ENCODE results near the gene SCRT2. TPM values are rescaled to one million over a fixed set of nuclear protein-coding genes. Genes with fewer than 3 reads are reported as not detected.

Gene SCRT2
- total and polyA plus RNA-seq, 9 of the 15 experiments (the other 6 are each of a cell fraction or from before 2014, with no cell fraction given), result 0.04 to 0.75 (median 0.13) TPM; not detected in 2

- TF ChIP-seq ATF4 (CRISPR knock-in tag; IDR thresholded peaks at IDR 0.05) (no peak), FOXJ2 (tag; IDR thresholded peaks at IDR 0.05) (no peak), ZNF143 (CRISPR knock-in tag; IDR thresholded peaks at IDR 0.05) (0 out of 2 replicates have a peak, but pooled peaks have one; percentile 29), HNRNPLL (IDR thresholded peaks at IDR 0.05; ENCODE audit: low read depth, low read length, poor library complexity, severe bottlenecking) (no peak), KAT2B (IDR thresholded peaks at IDR 0.05; ENCODE audit: low read depth, low read length) (no peak), FOXA1 (IDR thresholded peaks at IDR 0.05; ENCODE audit: borderline replicate concordance) (no peak), ZNF184 (CRISPR knock-in tag; IDR thresholded peaks at IDR 0.05) (no peak), ELF2 (CRISPR knock-in tag; IDR thresholded peaks at IDR 0.05) (0 out of 2 replicates have a peak, but pooled peaks have one; percentile 25), KLF6 (CRISPR knock-in tag; IDR thresholded peaks at IDR 0.05; ENCODE audit: borderline replicate concordance) (no peak), HNRNPL (IDR thresholded peaks at IDR 0.05; ENCODE audit: low read depth, low read length) (no peak), HCFC1 (IDR thresholded peaks at IDR 0.05; ENCODE audit: low read depth, low read length) (no peak), ELF1 (tag; IDR thresholded peaks at IDR 0.05) (peak; percentile 79), ZNF175 (CRISPR knock-in tag; IDR thresholded peaks at IDR 0.05; ENCODE audit: low read depth) (no peak), CBX3 (IDR thresholded peaks at IDR 0.05; ENCODE audit: borderline replicate concordance in 1 of 2, low read length in 2 of 2) (no peak), ZNF699 (CRISPR knock-in tag; IDR thresholded peaks at IDR 0.05; ENCODE audit: insufficient replicate concordance) (no peak)
- TF ChIP-seq, protein P1, sequence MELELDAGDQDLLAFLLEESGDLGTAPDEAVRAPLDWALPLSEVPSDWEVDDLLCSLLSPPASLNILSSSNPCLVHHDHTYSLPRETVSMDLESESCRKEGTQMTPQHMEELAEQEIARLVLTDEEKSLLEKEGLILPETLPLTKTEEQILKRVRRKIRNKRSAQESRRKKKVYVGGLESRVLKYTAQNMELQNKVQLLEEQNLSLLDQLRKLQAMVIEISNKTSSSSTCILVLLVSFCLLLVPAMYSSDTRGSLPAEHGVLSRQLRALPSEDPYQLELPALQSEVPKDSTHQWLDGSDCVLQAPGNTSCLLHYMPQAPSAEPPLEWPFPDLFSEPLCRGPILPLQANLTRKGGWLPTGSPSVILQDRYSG (tag; conservative IDR thresholded peaks at IDR 0.05; ENCODE audit: low read depth), result no peak
- TF ChIP-seq, protein P2, sequence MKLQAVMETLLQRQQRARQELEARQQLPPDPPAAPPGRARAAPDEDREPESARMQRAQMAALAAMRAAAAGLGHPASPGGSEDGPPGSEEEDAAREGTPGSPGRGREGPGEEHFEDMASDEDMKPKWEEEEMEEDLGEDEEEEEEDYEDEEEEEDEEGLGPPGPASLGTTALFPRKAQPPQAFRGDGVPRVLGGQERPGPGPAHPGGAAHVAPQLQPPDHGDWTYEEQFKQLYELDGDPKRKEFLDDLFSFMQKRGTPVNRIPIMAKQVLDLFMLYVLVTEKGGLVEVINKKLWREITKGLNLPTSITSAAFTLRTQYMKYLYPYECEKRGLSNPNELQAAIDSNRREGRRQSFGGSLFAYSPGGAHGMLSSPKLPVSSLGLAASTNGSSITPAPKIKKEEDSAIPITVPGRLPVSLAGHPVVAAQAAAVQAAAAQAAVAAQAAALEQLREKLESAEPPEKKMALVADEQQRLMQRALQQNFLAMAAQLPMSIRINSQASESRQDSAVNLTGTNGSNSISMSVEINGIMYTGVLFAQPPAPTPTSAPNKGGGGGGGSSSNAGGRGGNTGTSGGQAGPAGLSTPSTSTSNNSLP (IDR thresholded peaks at IDR 0.05; ENCODE audit: borderline replicate concordance, low read depth, low read length), result no peak
- TF ChIP-seq, protein P3, sequence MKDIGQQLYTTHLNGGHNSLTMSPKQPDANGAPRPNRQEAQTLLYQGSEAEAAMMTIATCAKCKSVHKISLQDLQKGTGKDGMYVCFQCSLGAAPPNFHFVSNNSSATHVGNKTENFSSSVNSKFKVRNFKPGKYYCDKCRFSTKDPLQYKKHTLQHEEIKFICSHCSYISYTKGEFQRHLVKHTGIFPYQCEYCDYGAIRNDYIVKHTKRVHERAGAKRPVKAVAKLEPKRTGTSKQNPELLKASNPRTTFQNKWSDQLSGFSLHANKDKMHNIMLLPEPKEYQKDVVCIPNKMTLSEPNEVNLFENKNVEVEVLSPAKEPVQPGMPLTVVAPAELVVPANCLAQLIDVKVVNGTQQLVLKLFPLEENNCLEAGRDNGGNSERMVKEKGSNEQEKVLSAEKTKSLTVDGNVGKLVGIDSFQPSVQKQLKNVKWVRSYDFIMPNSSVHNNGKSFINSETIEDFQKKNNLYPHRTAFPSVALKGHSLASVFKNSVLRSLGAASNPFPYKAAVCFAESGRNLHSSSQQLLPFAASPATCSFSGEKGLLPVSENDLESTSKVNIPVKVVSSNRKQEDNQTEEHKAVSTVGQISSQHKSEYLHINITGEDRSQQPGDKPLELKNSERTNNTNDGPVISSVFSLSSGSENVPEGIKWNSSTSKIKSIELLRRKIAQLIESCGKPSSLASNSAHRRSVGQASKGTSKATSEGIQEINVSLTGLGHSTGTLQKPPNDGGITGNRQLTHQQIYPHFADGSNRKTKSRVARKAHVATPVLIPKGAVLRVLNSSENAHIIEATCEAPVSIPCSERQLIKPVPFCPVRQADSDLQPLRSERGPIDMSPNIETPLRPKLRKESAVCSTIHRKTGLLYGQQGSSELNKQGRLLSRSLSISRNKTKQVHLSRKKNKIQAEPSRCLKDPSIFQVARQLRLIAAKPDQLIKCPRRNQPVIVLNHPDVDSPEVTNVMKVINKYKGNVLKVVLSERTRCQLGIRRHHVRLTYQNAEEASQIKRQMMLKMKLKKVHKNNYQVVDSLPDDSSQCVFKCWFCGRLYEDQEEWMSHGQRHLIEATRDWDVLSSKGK (CRISPR knock-in tag; IDR thresholded peaks at IDR 0.05), result no peak
These were observed 30.1 kb downstream of the SCRT2 start (continued) for GRCh38 chr20:645318-646106.

Measured in K562 (cell line).